Vagina (tissue), 2 donors: ENCODE results near the gene FGGY. TPM values are rescaled to one million over a fixed set of nuclear protein-coding genes. Genes with fewer than 3 reads are reported as not detected.

Experiments used
- DNase-seq, 2 donors: peaks; one replicate each; pipeline ENCODE4 v3.0.0-alpha.2; 2017; ENCODE audit errors: extremely low spot score in 2 of 2
- H3K27ac ChIP-seq: fragments of 200-600 bp; sonication (generic); one replicate; pipeline ENCODE4 v1.5.1; 2019
- H3K27me3 ChIP-seq: fragments of 200-600 bp; sonication (generic); one replicate; pipeline ENCODE4 v1.5.1; 2019
- H3K36me3 ChIP-seq, 2 donors: fragments of 200-600 bp; sonication (generic); one replicate each; pipeline ENCODE4 v1.5.1; 2017 to 2019
- H3K4me1 ChIP-seq: fragments of 200-600 bp; sonication (generic); one replicate; pipeline ENCODE4 v1.5.1; 2019
- H3K4me3 ChIP-seq, 2 donors: fragments of 200-600 bp; sonication (generic); 1 replicate in 1 of 2; 2 replicates in 1 of 2; pipeline ENCODE4 v1.5.1; 2016 to 2019
- H3K9me3 ChIP-seq: fragments of 200-600 bp; sonication (generic); one replicate; pipeline ENCODE4 v1.5.1; 2019
- CTCF ChIP-seq, 3 experiments: fragments of 450-650 bp in 2 of 3; fragments of 200-600 bp in 1 of 3; sonication (generic) in 1 of 3; IDR thresholded peaks; one replicate each; pipeline ENCODE4 v1.5.1; 2017 to 2019; ENCODE audit warnings: antibody characterized with exemption in 3 of 3, mild to moderate bottlenecking in 2 of 3, moderate library complexity in 2 of 3
- POLR2A ChIP-seq, 2 donors: fragments of 450-650 bp; IDR thresholded peaks; one replicate each; pipeline ENCODE4 v1.6.1; 2017; ENCODE audit warnings: antibody characterized with exemption in 2 of 2, mild to moderate bottlenecking in 2 of 2, moderate library complexity in 2 of 2
- POLR2AphosphoS5 ChIP-seq, 2 donors: sonication (generic); formaldehyde crosslinking; IDR thresholded peaks; one replicate each; pipeline ENCODE4 v1.9.0; 2017; ENCODE audit warnings: antibody characterized with exemption in 2 of 2, mild to moderate bottlenecking in 2 of 2, low read depth in 1 of 2; ENCODE audit not compliant: insufficient read depth in 1 of 2
- intact Hi-C: fragments of 100-400 bp; cut with DNase I; formaldehyde crosslinking; loops from one replicate; pipeline ENCODE4 v1.15.1; 2023
- total RNA-seq: library from RNA; depleted of rRNA; stranded (reverse); fragments of >200 nt; gene quantifications from one replicate; pipeline ENCODE4 v1.2.3, GENCODE V29; 2016

Gene FGGY
- total RNA-seq, 1 donor from 2014 or later = 11.8 TPM

- Histone ChIP-seq H3K4me1 (no peaks in the 10 kb centered on the region), H3K27ac (no peak overlapping the region), H3K36me3 (no peaks in the 10 kb centered on the region), H3K4me3 (no peak overlapping the region), H3K27me3 (no peaks in the 10 kb centered on the region), H3K9me3 (no peaks in the 10 kb centered on the region)
- TF ChIP-seq POLR2AphosphoS5 (IDR thresholded peaks at IDR 0.05; ENCODE audit: insufficient read depth in 1 of 2, low read depth in 1 of 2) = no peak
- no peak for TF ChIP-seq CTCF (IDR thresholded peaks at IDR 0.05)
- TF ChIP-seq POLR2A (IDR thresholded peaks at IDR 0.05) = no peak
- intact Hi-C loops = no loop called here
- no peak for DNase-seq
These were observed 245.0 kb downstream of the FGGY start for GRCh38 chr1:59541891-59542290.

DNA sequence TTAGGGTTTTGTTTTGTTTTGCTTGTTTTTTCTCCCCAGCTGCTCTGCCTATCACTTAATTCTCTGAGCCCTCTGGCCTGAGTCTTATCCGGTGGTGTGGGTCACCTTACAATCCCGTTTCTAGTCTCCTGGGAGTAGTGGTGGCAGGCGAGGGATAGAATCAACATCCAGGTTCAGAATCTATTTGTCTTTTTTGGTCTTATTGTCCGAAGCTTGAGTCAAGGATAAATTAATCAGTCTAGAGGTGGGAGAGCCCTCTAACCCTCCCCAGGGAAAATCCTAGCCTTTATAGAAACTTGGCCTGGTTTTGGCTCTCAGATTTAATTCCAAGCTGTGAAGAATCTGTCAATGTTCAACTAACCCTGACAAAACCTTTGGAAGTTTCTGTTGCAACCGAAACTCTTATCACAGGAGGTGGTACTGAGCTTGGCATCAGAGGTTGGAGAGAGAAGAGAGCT lies 246.3 kb downstream of the FGGY start:
- DNase-seq = no peak
- TF ChIP-seq POLR2A (IDR thresholded peaks at IDR 0.05) (no peak), CTCF (IDR thresholded peaks at IDR 0.05) (no peak), POLR2AphosphoS5 (IDR thresholded peaks at IDR 0.05; ENCODE audit: insufficient read depth in 1 of 2, low read depth in 1 of 2) (no peak)
- Histone ChIP-seq H3K27me3 (no peaks in the 10 kb centered on the region), H3K27ac (no peak overlapping the region), H3K9me3 (no peaks in the 10 kb centered on the region), H3K4me3 (no peak overlapping the region), H3K4me1 (no peaks in the 10 kb centered on the region), H3K36me3 (no peaks in the 10 kb centered on the region)
- intact Hi-C loops = no loop called here

DNA sequence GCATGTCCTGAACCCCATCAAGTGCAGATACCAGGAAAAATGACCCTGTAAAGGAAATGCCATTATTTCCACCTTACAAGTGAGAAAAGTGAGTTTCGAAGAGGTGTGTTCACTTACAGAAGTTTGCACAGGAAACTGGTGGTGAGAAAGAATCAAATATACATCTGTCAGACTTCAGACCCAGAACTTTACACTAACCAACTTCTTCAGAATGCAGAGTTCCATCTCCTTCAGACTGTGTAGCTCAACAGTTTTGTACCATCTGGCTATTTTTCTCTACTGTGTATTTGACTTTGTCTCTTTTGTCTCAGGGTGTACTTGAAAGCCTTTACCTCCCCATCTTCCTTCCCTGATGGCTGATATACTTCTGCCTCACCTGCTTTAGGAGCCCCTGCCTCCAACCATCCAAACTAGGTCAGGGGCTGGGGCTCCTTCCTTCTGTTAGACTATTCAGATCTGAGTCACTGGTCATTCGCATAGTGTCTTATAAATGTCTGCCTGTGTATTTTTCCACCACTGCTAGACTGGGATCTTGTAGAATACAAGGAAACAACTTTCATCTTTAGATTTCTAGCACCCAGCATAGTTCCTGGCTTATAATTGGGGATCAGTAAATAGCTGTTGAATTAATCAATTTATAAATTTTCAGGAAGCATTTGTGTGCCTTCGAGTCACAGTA lies 247.9 kb downstream of the FGGY start:
- Histone ChIP-seq H3K27me3 (no peaks in the 10 kb centered on the region), H3K9me3 (no peaks in the 10 kb centered on the region), H3K4me1 (no peaks in the 10 kb centered on the region), H3K4me3 (no peak overlapping the region), H3K27ac (no peak overlapping the region), H3K36me3 (no peaks in the 10 kb centered on the region)
- intact Hi-C loops = no loop called here
- no peak for DNase-seq
- TF ChIP-seq POLR2A (IDR thresholded peaks at IDR 0.05) (no peak), POLR2AphosphoS5 (IDR thresholded peaks at IDR 0.05; ENCODE audit: insufficient read depth in 1 of 2, low read depth in 1 of 2) (no peak), CTCF (IDR thresholded peaks at IDR 0.05) (no peak)

DNA sequence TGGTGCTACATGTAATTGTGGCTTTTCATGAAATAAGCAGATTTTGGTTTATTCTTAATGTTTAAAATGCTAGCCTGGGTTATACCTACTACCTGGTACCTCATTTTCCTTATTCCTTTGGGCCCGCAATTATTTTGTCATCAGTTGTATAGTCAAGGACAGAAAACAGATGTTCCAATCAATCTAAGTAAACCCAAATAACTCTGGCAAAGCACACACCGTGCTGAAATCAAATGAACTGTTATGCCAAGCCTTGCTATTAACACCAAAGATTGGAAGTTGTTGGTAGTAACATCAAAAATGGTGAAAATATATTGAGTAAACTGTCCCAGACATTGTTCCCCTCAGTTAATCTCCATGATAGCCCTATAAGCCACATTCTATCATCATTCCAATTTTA lies 248.9 kb downstream of the FGGY start:
- H3K9me3 ChIP-seq = no peaks in the 10 kb centered on the region
- no peak for TF ChIP-seq CTCF (IDR thresholded peaks at IDR 0.05)
- no peak for TF ChIP-seq POLR2A (IDR thresholded peaks at IDR 0.05)
- TF ChIP-seq POLR2AphosphoS5 (IDR thresholded peaks at IDR 0.05; ENCODE audit: insufficient read depth in 1 of 2, low read depth in 1 of 2) = no peak
- DNase-seq = no peak
- H3K36me3 ChIP-seq = no peaks in the 10 kb centered on the region
- no peaks in the 10 kb centered on the region for H3K4me1 ChIP-seq
- intact Hi-C loops = no loop called here
- H3K27me3 ChIP-seq = no peaks in the 10 kb centered on the region
- no peak overlapping the region for H3K4me3 ChIP-seq
- H3K27ac ChIP-seq = no peak overlapping the region

DNA sequence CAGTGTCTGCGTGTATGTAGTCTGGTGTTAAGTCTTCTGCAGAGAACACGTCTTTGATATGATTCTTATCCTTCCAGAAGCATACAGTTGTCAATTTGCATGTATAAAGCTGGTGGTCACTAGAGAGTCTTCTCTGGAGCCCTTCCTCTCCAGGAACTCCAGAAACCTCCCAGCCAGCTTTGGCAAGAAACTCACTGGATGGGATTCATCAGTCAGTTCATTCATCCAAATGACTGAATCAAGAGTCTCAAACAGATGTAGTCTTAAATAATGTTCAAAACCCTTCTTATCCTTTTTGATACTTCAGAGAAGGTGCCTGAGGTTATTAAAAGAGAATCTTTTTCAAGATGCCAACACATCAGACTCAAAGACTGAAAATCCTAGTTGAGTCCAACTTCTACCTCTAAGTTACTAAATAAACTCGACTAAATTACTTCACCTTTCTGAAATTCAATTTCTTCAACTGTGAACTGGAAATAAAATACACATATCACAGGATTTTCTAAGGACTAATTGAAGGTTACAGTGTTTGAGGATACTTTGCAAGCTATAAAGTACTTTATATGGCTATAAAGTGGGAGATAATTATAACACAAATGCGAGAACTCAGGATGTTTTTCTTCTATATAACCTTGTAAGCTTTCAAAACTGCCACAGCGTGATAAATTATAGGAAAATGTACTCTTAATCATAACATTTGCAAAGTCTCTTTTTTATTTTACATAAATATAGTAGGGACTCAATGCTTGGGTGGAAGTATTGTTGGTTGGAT lies 252.4 kb downstream of the FGGY start:
- Histone ChIP-seq H3K4me1 (no peaks in the 10 kb centered on the region), H3K27ac (peak overlapping the region; percentile 78)
- intact Hi-C loops = no loop called here

More for the DNA sequence above, 252.4 kb downstream of the FGGY start:
- Histone ChIP-seq H3K9me3 (no peaks in the 10 kb centered on the region), H3K4me3 (no peak overlapping the region), H3K36me3 (no peaks in the 10 kb centered on the region), H3K27me3 (no peaks in the 10 kb centered on the region)
- TF ChIP-seq POLR2AphosphoS5 (IDR thresholded peaks at IDR 0.05; ENCODE audit: insufficient read depth in 1 of 2, low read depth in 1 of 2) = no peak
- TF ChIP-seq POLR2A (IDR thresholded peaks at IDR 0.05) = no peak
- no peak for TF ChIP-seq CTCF (IDR thresholded peaks at IDR 0.05)
- DNase-seq = no peak
